CD4-positive, alpha-beta T cell (primary cell): Measurements from ENCODE around the gene RNASEH2B. TPM values are rescaled to one million over a fixed set of nuclear protein-coding genes. Genes with fewer than 3 reads are reported as not detected.

ENCODE experiments used
- ATAC-seq: fragments of 200-7000 bp; cut with Tn5 transposase; one replicate; pipeline ENCODE4 v1.10.0; 2022; ENCODE audit warnings: mild to moderate bottlenecking; ENCODE audit not compliant: poor library complexity
- CTCF ChIA-PET: fragments of 350-600 bp; sonication (Branson Sonifier 250); formaldehyde crosslinking; loops from one replicate; lab custom pipeline; 2021; ENCODE audit warnings: antibody characterized with exemption, inconsistent platforms; lab: Charles Lee
- POLR2A ChIA-PET: fragments of 350-600 bp; sonication (Branson Sonifier 250); formaldehyde crosslinking; loops from one replicate; lab custom pipeline; 2021; ENCODE audit warnings: antibody characterized with exemption, inconsistent platforms; lab: Charles Lee
- DNase-seq, 14 experiments: peaks; one replicate each; pipeline ENCODE4 v3.0.0-alpha.2; 2013 to 2020; ENCODE audit warnings: mixed read lengths in 2 of 14
- H3K27ac ChIP-seq, 2 donors: one replicate each; pipeline versions ENCODE4 v1.5.1 to v1.7.0; 2013; ENCODE audit warnings: low read length in 2 of 2, low read depth in 1 of 2, mild to moderate bottlenecking in 1 of 2
- H3K27me3 ChIP-seq, 2 experiments: 1 replicate in 1 of 2; 2 replicates in 1 of 2; pipeline versions ENCODE4 v1.6.1 to v1.7.0; 2013; ENCODE audit warnings: low read length in 2 of 2, control low read depth in 1 of 2, mild to moderate bottlenecking in 1 of 2, moderate library complexity in 1 of 2; ENCODE audit not compliant: insufficient read depth in 2 of 2, control insufficient read depth in 1 of 2
- H3K36me3 ChIP-seq: one replicate; pipeline ENCODE4 v1.6.1; 2013; ENCODE audit warnings: low read length, control low read depth; ENCODE audit not compliant: insufficient read depth
- H3K4me1 ChIP-seq: one replicate; pipeline ENCODE4 v1.6.1; 2013; ENCODE audit warnings: low read length, control low read depth; ENCODE audit not compliant: insufficient read depth
- H3K4me3 ChIP-seq: one replicate; pipeline ENCODE4 v1.5.1; 2013; ENCODE audit warnings: mild to moderate bottlenecking, low read length, moderate library complexity
- H3K9me3 ChIP-seq, 2 experiments: 1 replicate in 1 of 2; 2 replicates in 1 of 2; pipeline versions ENCODE4 v1.6.1 to v1.7.0; 2013; ENCODE audit warnings: low read length in 2 of 2, mild to moderate bottlenecking in 2 of 2, control low read depth in 1 of 2, moderate library complexity in 1 of 2; ENCODE audit not compliant: control insufficient read depth in 1 of 2, insufficient read depth in 1 of 2
- H3K27ac Mint-ChIP-seq: one replicate; pipeline ENCODE4 v1.8.0; 2020; ENCODE audit warnings: mixed read lengths
- H3K27me3 Mint-ChIP-seq: one replicate; pipeline ENCODE4 v1.8.0; 2021; ENCODE audit warnings: mixed read lengths
- H3K36me3 Mint-ChIP-seq: one replicate; pipeline ENCODE4 v1.8.0; 2021; ENCODE audit warnings: low read depth, mixed read lengths
- H3K4me1 Mint-ChIP-seq: one replicate; pipeline ENCODE4 v1.8.0; 2021; ENCODE audit warnings: low read depth, mixed read lengths
- H3K4me3 Mint-ChIP-seq: one replicate; pipeline ENCODE4 v1.8.0; 2020; ENCODE audit warnings: mild to moderate bottlenecking, mixed read lengths
- H3K9me3 Mint-ChIP-seq: one replicate; pipeline ENCODE4 v1.8.0; 2020; ENCODE audit warnings: mixed read lengths
- intact Hi-C, 2 experiments: fragments of 100-400 bp; cut with DNase I in 1 of 2; cut with micrococcal nuclease in 1 of 2; formaldehyde crosslinking; loops; one replicate each; pipeline versions ENCODE4 v1.15.1 to v1.9.0; 2023 to 2025; cut with DNase I, micrococcal nuclease
- total RNA-seq, 174 experiments: library from RNA in 2 of 174; stranded (reverse) in 2 of 174; gene quantifications; one replicate each; pipeline ENCODE4 v1.2.3 and lab custom pipeline; 2021 to 2026
- TF ChIP-seq, protein P1 (sequence below): fragments of 200-600 bp; IDR thresholded peaks from one replicate; pipeline ENCODE4 v1.8.0; 2022; ENCODE audit warnings: antibody characterized with exemption, mild to moderate bottlenecking

RNASEH2B gene
- total RNA-seq, 2 experiments from 2014 or later: 68.4 to 74.6 TPM

DNA sequence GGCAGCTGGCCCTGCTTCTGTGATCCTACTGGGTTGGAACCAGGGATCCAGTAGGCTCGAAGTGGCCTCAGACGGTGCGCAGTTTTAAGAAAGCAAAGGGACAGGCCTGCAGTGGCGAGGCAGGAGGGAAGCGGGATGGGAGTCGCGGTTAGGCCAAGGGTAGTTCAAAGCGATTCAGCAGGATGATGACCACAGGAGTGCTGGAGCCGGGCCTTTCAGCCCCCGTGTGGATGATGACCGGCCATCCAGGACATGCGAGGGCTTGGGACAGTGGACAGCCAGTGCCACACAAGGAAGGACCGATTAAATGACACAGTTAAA, 854 bp downstream of the RNASEH2B start:
- Histone ChIP-seq H3K4me3 (peak overlapping the region; percentile 94), H3K27me3 (no peaks in the 10 kb centered on the region), H3K36me3 (no peaks in the 10 kb centered on the region), H3K9me3 (no peaks in the 10 kb centered on the region), H3K4me1 (peaks cover 29% of the 10 kb centered on the region), H3K27ac (peak overlapping the region; percentile 93 to 96)
- H3K4me1 Mint-ChIP-seq: peaks cover 43% of the 10 kb centered on the region
- H3K27me3 Mint-ChIP-seq: no peaks in the 10 kb centered on the region
- peak overlapping the region; percentile 93 for H3K27ac Mint-ChIP-seq
- ChIA-PET POLR2A (interaction anchor here (0.7 to 6.3 kb wide), 10 partner anchors 9 to 934 kb away, joined by 3 to 113 read pairs (median 9); partner anchors contain the start of gene TRIM13), CTCF (no interaction called here)
- TF ChIP-seq, protein P1, sequence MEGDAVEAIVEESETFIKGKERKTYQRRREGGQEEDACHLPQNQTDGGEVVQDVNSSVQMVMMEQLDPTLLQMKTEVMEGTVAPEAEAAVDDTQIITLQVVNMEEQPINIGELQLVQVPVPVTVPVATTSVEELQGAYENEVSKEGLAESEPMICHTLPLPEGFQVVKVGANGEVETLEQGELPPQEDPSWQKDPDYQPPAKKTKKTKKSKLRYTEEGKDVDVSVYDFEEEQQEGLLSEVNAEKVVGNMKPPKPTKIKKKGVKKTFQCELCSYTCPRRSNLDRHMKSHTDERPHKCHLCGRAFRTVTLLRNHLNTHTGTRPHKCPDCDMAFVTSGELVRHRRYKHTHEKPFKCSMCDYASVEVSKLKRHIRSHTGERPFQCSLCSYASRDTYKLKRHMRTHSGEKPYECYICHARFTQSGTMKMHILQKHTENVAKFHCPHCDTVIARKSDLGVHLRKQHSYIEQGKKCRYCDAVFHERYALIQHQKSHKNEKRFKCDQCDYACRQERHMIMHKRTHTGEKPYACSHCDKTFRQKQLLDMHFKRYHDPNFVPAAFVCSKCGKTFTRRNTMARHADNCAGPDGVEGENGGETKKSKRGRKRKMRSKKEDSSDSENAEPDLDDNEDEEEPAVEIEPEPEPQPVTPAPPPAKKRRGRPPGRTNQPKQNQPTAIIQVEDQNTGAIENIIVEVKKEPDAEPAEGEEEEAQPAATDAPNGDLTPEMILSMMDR: no peak
- intact Hi-C loops: loop anchor here (2.0 to 10.0 kb wide), 10 partner anchors 376 to 1236 kb away; partner anchors contain the start of genes KPNA3 (in 2 of the 2), SPRYD7 (in 1 of the 2) and TRIM13 (in 1 of the 2)
- H3K4me3 Mint-ChIP-seq: peak overlapping the region; percentile 90
- DNase-seq: no peak
- no peaks in the 10 kb centered on the region for H3K9me3 Mint-ChIP-seq
- peaks cover 5% of the 10 kb centered on the region for H3K36me3 Mint-ChIP-seq
- ATAC-seq: no peak

DNA sequence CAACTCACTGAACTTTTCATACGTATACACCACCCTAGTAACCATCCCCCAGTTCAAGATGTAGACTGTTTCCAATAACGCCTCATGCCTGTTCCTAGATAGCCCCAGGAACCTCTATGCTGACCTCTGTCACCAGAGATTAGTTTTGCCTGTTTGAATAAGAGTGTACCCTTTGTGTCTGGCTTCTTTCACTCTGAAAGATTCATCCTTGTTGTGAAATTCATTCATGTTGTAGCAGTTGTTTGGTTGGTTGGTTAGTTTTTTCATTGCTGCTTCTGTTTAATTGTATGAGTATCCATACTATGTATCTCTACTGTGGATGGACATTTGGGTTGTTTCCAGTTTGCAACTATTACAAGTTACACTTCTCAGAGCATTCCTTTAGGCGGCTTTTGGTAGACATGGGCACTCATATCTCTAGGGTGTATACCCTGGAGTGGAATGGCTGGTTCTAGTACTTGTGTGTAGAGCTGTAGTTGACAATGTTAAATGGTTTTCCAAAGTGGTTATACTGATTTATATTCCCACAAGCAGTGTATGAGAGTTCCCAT, 1.6 kb downstream of the RNASEH2B start:
- Histone ChIP-seq H3K36me3 (no peaks in the 10 kb centered on the region), H3K27ac (peak overlapping the region; percentile 93 to 96), H3K4me1 (peaks cover 32% of the 10 kb centered on the region), H3K27me3 (no peaks in the 10 kb centered on the region), H3K9me3 (no peaks in the 10 kb centered on the region), H3K4me3 (peak overlapping the region; percentile 94)
- CTCF ChIA-PET: interaction anchor here (0.7 to 2.4 kb wide), 16 partner anchors 8 to 975 kb away, joined by 3 to 22 read pairs (median 5); partner anchors contain the start of genes SPRYD7 and TRIM13
- Mint-ChIP-seq H3K9me3 (no peaks in the 10 kb centered on the region), H3K36me3 (peaks cover 5% of the 10 kb centered on the region), H3K27ac (peak overlapping the region; percentile 93), H3K27me3 (no peaks in the 10 kb centered on the region), H3K4me1 (peaks cover 50% of the 10 kb centered on the region), H3K4me3 (peak overlapping the region; percentile 90)
- TF ChIP-seq, protein P1: no peak
- ATAC-seq: no peak
- POLR2A ChIA-PET: interaction anchor here (0.5 to 6.3 kb wide), 20 partner anchors 9 to 1118 kb away, joined by 3 to 113 read pairs (median 5); partner anchors contain the start of genes KPNA3, SPRYD7 and TRIM13
- DNase-seq: peak in 2 of 14 experiments; percentile 26 to 31
- intact Hi-C loops: loop anchor here (2.0 to 10.0 kb wide), 10 partner anchors 376 to 1236 kb away; partner anchors contain the start of genes KPNA3 (in 2 of the 2), SPRYD7 (in 1 of the 2) and TRIM13 (in 1 of the 2)

DNA sequence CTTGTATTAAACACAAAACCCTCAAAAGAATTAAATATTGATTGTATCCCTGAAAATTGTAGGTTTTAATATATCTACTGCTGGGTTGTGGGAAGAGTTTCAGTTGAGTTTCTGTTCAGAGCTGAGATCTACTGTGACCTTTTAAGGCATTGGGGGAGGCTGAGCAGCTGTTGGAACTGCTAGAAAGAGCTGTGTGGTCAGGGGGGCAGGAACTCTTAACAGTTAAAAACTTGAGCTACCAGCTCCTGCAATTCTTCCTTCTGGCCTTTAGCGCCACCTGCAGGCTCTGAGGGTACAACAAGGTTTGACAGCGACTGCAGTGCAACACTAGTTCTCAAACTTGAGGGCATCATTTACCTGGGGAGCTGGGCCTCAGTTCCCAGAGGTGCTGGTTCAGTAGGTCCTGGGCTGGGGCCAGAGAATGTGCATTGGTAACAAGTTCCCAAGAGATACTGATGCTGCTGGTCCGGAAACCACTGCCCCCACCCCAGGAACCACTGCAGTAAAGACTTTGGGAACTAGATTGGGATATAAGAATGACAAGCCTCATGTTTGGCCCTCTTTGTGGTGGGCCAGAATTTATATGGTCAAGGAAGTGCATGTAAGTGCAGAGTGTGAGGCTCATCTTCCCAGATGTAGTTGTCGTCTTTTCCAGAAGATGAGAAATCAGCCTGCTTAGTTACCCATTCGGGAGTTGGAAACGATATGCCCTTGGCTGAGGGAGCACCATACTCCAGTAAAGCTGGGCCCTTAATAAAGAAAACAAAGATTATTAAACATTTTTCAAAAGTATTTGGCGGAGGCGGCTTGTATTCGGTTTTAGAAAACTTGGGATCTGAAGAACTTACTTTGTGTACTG, 2.6 kb downstream of the RNASEH2B start:
- H3K36me3 Mint-ChIP-seq: peaks cover 5% of the 10 kb centered on the region
- DNase-seq: peak; percentile 85 to 95 (median 90)
- Histone ChIP-seq H3K27ac (peak overlapping the region; percentile 22 to 93), H3K9me3 (no peaks in the 10 kb centered on the region), H3K36me3 (no peaks in the 10 kb centered on the region), H3K4me1 (peaks cover 40% of the 10 kb centered on the region), H3K27me3 (no peaks in the 10 kb centered on the region), H3K4me3 (peak overlapping the region; percentile 94)
- H3K4me1 Mint-ChIP-seq: peaks cover 60% of the 10 kb centered on the region
- no peaks in the 10 kb centered on the region for H3K27me3 Mint-ChIP-seq
- POLR2A ChIA-PET: interaction anchor here (0.7 to 6.3 kb wide), 24 partner anchors 8 to 1220 kb away, joined by 3 to 113 read pairs (median 5); partner anchors contain the start of genes KPNA3, SPRYD7 and TRIM13
- intact Hi-C loops: loop anchor here (1.0 to 10.0 kb wide), 18 partner anchors 111 to 1237 kb away; partner anchors contain the start of genes KPNA3 (in 2 of the 2), TRIM13 (in 2 of the 2) and SPRYD7 (in 1 of the 2)
- peak overlapping the region; percentile 93 for H3K27ac Mint-ChIP-seq
- peak; percentile 46 for ATAC-seq
- peak overlapping the region; percentile 90 for H3K4me3 Mint-ChIP-seq
- no peaks in the 10 kb centered on the region for H3K9me3 Mint-ChIP-seq
- TF ChIP-seq, protein P1: peak; percentile 88
- CTCF ChIA-PET: interaction anchor here (0.6 to 2.4 kb wide), 23 partner anchors 9 to 978 kb away, joined by 3 to 22 read pairs (median 4); partner anchors contain the start of genes SPRYD7 and TRIM13
